ENCODE measurements around the gene PRKN.

The PRKN gene

DNA sequence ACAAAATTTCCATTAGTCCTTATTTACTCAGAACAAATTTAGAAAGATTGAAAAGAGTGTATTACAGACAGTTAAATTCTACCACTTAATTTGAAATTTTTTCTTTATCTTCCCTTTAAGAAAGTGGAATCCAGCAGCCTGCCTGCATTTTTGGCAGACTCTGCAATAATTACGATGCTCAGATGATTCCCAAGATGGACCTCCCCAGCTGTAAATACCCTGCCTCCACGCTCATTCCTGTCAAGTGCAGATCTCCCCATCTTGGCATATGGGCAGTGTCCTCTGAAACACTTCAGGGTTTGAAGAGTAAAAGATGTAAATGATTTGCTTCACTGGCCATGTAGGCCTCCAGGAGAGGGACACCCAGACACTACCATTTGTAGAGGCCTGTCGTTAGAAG is 471.2 kb downstream of the PRKN start:
- no peak overlapping the region for H3K4me3 ChIP-seq (ENCODE audit: low read depth, low read length)
- DNase-seq (ENCODE audit: low read depth): no peak
- TF ChIP-seq, protein P1, sequence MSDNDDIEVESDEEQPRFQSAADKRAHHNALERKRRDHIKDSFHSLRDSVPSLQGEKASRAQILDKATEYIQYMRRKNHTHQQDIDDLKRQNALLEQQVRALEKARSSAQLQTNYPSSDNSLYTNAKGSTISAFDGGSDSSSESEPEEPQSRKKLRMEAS (IDR thresholded peaks at IDR 0.05; ENCODE audit: low read depth, low read length): no peak
- TF ChIP-seq, protein P2, sequence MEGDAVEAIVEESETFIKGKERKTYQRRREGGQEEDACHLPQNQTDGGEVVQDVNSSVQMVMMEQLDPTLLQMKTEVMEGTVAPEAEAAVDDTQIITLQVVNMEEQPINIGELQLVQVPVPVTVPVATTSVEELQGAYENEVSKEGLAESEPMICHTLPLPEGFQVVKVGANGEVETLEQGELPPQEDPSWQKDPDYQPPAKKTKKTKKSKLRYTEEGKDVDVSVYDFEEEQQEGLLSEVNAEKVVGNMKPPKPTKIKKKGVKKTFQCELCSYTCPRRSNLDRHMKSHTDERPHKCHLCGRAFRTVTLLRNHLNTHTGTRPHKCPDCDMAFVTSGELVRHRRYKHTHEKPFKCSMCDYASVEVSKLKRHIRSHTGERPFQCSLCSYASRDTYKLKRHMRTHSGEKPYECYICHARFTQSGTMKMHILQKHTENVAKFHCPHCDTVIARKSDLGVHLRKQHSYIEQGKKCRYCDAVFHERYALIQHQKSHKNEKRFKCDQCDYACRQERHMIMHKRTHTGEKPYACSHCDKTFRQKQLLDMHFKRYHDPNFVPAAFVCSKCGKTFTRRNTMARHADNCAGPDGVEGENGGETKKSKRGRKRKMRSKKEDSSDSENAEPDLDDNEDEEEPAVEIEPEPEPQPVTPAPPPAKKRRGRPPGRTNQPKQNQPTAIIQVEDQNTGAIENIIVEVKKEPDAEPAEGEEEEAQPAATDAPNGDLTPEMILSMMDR (IDR thresholded peaks at IDR 0.05; ENCODE audit: low read depth, low read length): no peak
- no peak for TF ChIP-seq POLR2A (IDR thresholded peaks at IDR 0.05; ENCODE audit: extremely low read depth, insufficient read length)
- TF ChIP-seq MYC (IDR thresholded peaks at IDR 0.05; ENCODE audit: low read depth, low read length): no peak

GRCh38 chr6:162251257-162251656 is 476.3 kb downstream of the PRKN start:
- peak; percentile 4 for DNase-seq (ENCODE audit: low read depth)
- TF ChIP-seq, protein P2 (IDR thresholded peaks at IDR 0.05; ENCODE audit: low read depth, low read length): no peak
- TF ChIP-seq MYC (IDR thresholded peaks at IDR 0.05; ENCODE audit: low read depth, low read length) (no peak), POLR2A (IDR thresholded peaks at IDR 0.05; ENCODE audit: extremely low read depth, insufficient read length) (no peak)
- TF ChIP-seq, protein P1 (IDR thresholded peaks at IDR 0.05; ENCODE audit: low read depth, low read length): no peak

GRCh38 chr6:162249907-162250642 is 477.5 kb downstream of the PRKN start:
- no peak for DNase-seq (ENCODE audit: low read depth)
- TF ChIP-seq MYC (IDR thresholded peaks at IDR 0.05; ENCODE audit: low read depth, low read length): no peak
- TF ChIP-seq, protein P1 (IDR thresholded peaks at IDR 0.05; ENCODE audit: low read depth, low read length): no peak
- TF ChIP-seq, protein P2 (IDR thresholded peaks at IDR 0.05; ENCODE audit: low read depth, low read length): no peak
- no peak for TF ChIP-seq POLR2A (IDR thresholded peaks at IDR 0.05; ENCODE audit: extremely low read depth, insufficient read length)
- H3K4me3 ChIP-seq (ENCODE audit: low read depth, low read length): no peak overlapping the region

More at GRCh38 chr6:162251257-162251656, 476.3 kb downstream of the PRKN start:
- H3K4me3 ChIP-seq (ENCODE audit: low read depth, low read length): no peak overlapping the region

DNA sequence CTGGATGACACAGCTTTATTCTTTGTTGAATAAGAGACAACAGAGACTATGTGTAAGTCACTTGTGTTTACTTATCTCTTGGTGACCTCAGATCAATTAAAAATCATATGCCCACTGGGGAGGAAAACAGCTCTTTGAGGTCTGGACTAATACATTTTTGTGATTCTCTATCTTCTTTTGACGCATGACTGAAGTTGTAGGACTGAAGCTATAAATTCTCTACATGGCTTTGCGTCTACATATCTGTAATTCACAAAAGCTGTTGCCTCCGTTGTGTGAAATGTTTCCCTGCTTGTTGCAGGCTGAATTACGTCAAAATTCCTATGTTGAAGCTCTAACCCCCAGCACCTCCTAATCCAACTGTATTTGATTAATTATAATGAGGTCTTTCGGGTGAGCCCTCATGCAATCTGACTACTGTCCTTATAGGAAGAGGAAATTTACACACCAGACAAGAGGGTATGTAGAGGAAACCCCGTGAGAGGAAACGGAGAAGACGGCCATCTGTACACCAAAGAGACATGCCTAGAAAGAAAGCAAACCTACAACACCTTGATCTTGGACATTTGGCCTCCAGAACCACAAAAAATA is 481.6 kb downstream of the PRKN start:
- TF ChIP-seq POLR2A (IDR thresholded peaks at IDR 0.05; ENCODE audit: extremely low read depth, insufficient read length) (no peak), MYC (IDR thresholded peaks at IDR 0.05; ENCODE audit: low read depth, low read length) (no peak)
- TF ChIP-seq, protein P2 (IDR thresholded peaks at IDR 0.05; ENCODE audit: low read depth, low read length): no peak
- TF ChIP-seq, protein P1 (IDR thresholded peaks at IDR 0.05; ENCODE audit: low read depth, low read length): no peak
- no peak for DNase-seq (ENCODE audit: low read depth)

GRCh38 chr6:162244031-162244430 is 483.5 kb downstream of the PRKN start:
- DNase-seq (ENCODE audit: low read depth): no peak
- H3K4me3 ChIP-seq (ENCODE audit: low read depth, low read length): no peak overlapping the region
- TF ChIP-seq, protein P1 (IDR thresholded peaks at IDR 0.05; ENCODE audit: low read depth, low read length): no peak
- TF ChIP-seq MYC (IDR thresholded peaks at IDR 0.05; ENCODE audit: low read depth, low read length): no peak
- TF ChIP-seq POLR2A (IDR thresholded peaks at IDR 0.05; ENCODE audit: extremely low read depth, insufficient read length): no peak
- TF ChIP-seq, protein P2 (IDR thresholded peaks at IDR 0.05; ENCODE audit: low read depth, low read length): no peak

More for the DNA sequence above, 481.6 kb downstream of the PRKN start:
- no peak overlapping the region for H3K4me3 ChIP-seq (ENCODE audit: low read depth, low read length)
